Activated gamma-delta T cell treated with anti-CD3 and anti-CD28 coated beads, Interleukin-2, amount 50 U/mL, for 16 hours (primary cell): ENCODE data around the gene VCL.
"Not testable (repeated sequence)": the region's sequence is repeated elsewhere in the genome, so short reads cannot be mapped to it uniquely, and the experiment has no call there.

Source experiments
- DNase-seq: peaks from one replicate; pipeline ENCODE4 v3.0.0-alpha.2; 2020; ENCODE audit warnings: low read depth

VCL gene

GRCh38 chr10:73971636-73972354 is 26.1 kb upstream of the VCL start:
- no peak for DNase-seq

DNA sequence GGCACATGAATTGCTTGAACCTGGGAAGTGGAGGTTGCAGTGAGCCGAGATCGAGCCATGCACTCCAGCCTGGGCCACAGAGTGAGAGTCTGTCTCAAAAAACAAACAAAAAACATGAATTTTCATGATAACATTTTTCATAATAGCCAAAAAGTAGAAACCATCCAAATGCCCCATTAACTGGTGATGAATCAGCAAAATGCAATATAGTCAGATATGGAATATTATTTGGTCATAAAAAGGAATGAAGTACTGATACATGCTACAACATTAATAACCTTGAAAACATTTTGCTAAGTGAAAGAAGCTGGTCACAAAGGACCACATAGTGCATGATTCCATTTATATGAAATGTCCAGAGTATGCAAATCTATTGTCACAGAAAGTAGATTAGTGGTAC is 24.5 kb upstream of the VCL start:
- DNase-seq: no peak

DNA sequence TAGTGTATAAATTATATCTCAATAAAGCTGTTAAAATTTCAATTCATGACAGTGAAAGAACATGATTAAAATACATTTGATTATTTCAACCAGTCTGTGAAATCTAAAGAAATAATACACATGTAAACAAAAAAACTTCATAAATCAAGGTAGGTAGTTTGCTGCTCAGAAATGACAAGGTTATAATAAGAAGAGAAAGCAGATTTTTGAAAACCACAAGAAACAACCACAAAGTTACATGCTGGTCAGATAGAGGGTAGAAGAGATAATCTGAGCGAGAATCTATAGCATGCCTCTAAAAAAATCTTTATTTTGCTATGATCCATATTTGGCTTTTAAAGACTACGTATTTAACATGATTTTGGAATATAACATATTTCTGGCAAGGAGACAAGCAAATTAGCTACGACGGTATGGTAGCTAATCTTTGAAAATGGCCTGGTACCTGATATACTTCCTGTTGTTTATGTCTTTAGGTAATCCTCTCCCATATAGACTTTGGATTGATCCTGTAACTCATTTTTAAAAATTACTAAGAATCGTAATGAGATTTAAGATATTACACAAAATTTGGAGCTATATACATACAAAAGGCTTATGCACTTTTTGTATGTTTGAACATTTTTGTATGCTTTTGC is 23.5 kb upstream of the VCL start:
- DNase-seq: no peak

- no peak for DNase-seq
These were observed 22.5 kb upstream of the VCL start for GRCh38 chr10:73975388-73975787.

GRCh38 chr10:73979141-73979808 is 18.6 kb upstream of the VCL start:
- DNase-seq: no peak

- no peak for DNase-seq
These were observed 18.0 kb upstream of the VCL start for GRCh38 chr10:73979809-73980433.

GRCh38 chr10:73981812-73982211 is 16.1 kb upstream of the VCL start:
- no peak for DNase-seq

DNA sequence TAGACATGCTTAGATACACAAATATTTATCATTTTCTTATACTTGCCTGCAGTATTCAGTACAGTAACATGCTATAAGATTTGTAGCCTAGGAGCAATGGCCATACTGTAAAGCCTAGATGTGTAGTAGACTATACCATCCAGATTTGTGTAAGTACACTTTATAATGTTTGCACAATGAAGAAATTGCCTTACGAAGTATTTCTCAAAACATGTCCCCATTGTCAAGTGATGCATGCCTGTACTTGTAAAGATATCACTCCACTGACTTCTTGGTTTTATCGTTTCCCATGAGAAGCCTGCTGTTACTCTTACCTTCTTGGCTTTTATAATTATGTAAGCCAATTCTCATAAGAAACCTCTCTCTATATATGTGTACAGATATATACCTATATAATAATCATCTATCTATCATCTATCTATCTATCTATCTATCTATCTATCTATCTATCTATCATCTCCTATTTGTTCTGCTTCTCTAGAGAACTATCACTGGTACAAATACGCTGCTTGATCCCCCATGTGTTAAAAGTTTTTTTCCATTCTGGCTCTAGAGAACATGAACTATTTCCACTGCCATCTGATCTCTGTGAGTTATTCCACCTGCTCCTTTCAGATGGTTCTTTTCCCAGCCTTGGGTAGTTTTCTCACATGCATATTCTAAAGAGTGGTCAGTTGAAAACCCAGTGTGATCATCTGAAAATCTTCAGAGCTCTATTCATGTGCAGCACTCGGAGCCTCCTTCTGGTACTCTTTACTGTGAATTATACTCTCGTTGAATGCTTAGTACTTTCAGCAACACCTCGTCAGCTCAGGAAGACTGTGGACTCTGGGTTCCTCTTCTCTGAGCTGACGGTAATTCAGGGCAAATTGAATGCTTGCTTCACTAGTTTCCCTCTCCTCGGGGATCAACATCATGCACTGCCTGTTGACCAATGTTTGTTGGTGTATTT is 14.5 kb upstream of the VCL start:
- DNase-seq: no peak

DNA sequence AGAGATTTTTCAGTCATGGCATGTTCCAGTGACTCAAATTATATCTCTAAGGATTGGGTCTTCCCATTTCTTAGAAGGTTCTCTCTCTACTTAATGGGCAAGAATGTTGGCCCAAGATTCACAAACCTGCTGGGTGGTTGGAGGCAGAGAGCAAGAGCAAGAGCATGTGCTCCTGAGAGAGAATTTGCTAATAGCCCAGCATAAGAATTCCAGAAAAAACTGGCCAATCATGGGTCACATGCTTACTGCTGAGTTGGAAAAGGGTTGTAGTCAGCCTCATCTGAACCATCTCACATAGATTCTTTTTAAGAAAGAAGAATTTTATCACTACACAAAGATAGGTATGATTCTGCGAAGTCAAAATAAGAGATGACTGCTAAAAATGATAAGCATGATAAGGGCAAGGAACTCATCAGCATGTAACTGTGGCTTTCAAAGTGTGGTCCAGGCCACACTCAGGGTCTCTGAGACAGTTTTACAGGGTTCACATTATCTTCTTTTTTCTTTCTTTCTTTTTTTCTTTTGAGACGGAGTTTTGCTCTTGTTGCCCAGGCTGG is 8.2 kb upstream of the VCL start:
- DNase-seq: no peak

DNA sequence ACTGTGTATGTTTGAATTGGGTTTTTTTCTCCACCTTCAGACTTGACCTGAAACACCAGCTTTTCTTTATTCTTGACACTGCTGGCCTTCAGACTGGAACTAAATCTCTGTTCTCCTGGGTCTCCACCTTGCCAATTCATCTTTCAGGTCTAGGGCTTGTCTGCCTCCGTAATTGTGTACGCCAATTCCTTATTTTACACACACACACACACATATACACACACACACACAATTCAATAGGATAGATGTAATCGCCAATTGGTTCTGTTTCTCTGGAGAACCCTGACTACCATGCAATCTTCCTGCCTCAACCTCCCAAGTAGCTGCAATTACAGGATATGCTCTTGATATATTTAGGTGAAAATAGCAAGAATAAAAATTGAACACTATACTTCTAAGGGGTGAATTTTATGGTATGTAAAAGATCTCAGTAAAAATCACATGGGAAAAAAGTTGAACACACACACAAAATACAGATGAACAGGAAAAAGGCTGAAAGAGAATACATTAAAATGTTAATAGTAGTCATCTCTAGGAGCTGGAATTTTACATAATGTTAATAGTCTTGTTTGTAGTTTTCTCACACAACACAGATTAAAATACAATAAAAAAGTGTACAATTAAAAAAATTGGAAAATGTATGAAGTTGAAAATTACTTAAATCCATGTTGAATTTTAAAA is 6.6 kb upstream of the VCL start:
- DNase-seq: no peak

DNA sequence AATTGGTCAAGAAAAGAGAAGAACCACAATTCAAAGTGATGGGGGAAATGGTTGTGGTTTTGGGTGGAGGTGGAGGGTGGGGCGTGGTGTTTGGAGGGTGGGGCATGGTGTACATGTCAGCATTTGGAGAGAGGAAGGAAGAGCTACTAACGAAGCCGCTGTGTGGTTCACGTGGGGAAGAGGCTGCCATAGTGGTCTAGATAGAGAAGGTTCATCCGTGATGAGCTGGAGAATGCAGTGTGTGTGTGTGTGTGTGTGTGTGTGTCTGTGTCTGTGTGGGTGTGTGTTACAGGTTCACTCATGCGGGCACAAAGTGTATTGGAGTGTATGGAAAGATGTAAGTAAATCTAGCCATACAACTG is 6.1 kb upstream of the VCL start:
- DNase-seq: peak; percentile 58

- DNase-seq: no peak
These were observed 4.8 kb upstream of the VCL start for GRCh38 chr10:73992899-73993788.

DNA sequence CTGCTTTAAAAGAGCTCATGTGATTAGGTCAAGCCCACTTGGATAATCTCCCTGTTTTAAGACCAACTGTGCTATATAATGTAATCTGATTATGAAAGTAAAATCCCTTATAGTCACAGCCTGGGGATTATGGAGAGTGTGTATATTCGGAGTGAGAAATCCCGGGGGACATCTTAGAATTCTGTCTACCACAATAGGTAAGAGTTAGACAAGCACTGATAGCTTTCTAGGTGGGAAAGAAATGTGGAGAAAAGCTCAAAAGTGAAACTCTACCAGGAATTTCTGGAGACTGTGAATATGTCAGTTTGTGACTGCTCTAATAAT is 2.9 kb upstream of the VCL start:
- DNase-seq: no peak

DNA sequence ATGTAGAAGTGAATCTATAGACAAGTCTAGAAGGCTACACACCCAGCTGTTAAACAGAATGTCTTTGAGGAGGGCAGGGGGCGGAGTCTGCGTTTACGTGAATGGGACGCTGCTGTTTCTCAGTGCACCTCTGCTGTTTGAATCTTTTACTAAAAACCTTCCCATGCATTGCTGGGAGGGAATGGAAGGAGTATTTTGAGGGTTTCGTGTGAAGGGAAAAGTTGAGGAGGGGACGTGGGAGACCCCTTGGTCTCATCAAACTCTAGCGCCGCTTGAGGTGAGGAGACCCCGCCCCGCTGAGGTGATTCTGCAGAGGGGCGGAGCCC is 492 bp upstream of the VCL start:
- no peak for DNase-seq

DNA sequence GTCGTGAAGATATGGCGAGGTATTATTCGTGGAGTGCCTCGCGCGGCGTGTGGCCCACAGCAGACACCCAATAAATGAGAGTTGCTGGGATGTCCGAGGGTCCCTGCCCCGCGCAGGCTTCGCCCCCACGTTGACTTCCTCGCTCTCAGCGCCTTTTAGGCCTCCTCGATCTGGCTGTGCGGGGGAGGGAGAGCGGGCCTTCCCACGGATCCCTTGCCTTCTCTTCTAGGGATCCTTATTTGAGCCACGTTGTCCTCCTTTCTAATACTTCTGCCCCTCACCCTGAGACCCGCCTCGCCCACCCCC is 660 bp downstream of the VCL start:
- no peak for DNase-seq

GRCh38 chr10:73998929-73999691 is 1.2 kb downstream of the VCL start:
- DNase-seq: peak; percentile 15

DNA sequence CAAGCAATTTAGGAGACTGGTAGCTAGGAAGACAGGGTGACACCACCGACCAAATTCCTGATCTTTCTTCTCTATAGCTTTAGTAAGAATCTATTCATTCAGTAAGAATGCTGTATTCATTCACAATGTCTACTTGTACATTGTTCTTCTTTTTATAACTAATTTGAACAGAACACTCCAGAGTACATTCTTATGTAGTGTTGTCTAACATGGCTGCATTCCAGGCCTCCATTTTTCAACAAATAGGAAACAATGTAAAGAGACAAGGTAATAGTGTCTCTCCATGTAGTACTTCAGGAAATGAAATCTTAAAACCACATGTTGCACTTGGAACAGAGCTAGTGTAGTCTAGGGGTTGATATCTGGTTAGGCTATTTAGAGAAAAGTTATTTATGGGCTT is 1.8 kb downstream of the VCL start:
- DNase-seq: no peak

DNA sequence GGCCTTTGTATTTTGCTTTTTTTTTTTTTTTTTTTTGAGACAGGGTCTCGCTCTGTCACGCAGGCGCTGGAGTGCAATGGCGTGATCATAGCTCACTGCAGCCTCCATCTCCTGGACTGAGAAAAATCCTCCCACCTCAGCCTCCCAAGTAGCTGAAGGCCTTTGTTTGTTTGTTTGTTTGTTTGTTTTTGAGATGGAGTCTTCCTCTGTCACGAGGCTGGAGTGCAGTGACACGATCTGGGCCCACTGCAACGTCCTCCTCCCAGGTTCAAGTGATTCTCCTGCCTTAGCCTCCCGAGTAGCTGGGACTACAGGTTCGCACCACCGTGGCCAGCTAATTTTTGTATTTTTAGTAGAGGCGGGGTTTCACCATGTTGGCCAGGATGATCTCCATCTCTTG is 2.3 kb downstream of the VCL start:
- not testable (repeated sequence) for DNase-seq

DNA sequence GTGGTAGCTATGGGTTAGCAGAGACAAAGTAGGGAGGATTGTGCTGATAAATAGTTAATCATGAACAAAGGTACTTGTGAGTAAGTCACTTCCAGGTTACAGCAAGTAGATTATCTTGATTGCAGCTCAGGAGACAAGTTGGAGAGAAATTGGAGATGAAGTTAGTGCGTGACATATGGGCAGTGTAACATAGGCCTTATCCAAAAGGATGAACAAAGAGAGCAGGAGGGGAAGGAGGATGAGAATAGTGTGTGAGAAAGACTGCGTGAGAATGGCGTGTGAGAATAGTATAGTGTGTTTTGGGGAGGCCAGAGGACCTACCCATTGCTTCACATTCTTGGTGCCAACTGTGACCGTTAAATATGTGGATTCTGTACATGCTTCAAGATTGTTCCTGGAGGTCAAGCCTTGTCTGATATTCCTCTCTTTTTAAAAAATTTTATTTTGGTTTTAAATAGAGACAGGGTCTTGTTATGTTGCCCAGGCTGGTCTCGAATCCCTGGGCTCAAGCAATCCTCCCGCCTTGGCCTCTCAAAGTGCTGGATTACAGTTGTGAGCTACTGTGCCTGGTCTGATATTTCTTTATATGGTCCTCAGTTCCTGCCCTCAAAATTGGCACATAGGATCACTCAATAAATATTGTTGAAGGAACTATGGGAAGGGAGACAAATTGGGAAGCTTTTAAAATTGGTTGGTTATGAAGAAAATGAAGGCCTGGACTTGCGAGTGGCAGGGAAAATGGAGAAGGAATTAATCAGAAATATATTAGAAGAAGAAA is 3.2 kb downstream of the VCL start:
- DNase-seq: no peak
